Mucosa of stomach (tissue), 1 donor: Measurements from ENCODE around the gene SLC6A9.

ENCODE experiments used
- H3K27me3 ChIP-seq: one replicate; pipeline ENCODE4 v1.7.0; 2013; ENCODE audit warnings: mild to moderate bottlenecking, low read length; ENCODE audit not compliant: control insufficient read depth, insufficient read depth
- H3K36me3 ChIP-seq: one replicate; pipeline ENCODE4 v1.7.0; 2013; ENCODE audit warnings: low read length; ENCODE audit not compliant: control insufficient read depth, insufficient read depth
- H3K4me1 ChIP-seq: one replicate; pipeline ENCODE4 v1.7.0; 2013; ENCODE audit warnings: mild to moderate bottlenecking, low read length; ENCODE audit not compliant: control insufficient read depth, insufficient read depth
- H3K4me3 ChIP-seq: one replicate; pipeline ENCODE4 v1.7.0; 2013; ENCODE audit warnings: low read length
- H3K9ac ChIP-seq: one replicate; pipeline ENCODE4 v1.7.0; 2013; ENCODE audit warnings: mild to moderate bottlenecking, low read length, moderate library complexity
- H3K9me3 ChIP-seq: one replicate; pipeline ENCODE4 v1.7.0; 2013; ENCODE audit warnings: mild to moderate bottlenecking, low read length, moderate library complexity; ENCODE audit not compliant: control insufficient read depth
- donor health status: Pancreatic carcinoma.

Gene SLC6A9

DNA sequence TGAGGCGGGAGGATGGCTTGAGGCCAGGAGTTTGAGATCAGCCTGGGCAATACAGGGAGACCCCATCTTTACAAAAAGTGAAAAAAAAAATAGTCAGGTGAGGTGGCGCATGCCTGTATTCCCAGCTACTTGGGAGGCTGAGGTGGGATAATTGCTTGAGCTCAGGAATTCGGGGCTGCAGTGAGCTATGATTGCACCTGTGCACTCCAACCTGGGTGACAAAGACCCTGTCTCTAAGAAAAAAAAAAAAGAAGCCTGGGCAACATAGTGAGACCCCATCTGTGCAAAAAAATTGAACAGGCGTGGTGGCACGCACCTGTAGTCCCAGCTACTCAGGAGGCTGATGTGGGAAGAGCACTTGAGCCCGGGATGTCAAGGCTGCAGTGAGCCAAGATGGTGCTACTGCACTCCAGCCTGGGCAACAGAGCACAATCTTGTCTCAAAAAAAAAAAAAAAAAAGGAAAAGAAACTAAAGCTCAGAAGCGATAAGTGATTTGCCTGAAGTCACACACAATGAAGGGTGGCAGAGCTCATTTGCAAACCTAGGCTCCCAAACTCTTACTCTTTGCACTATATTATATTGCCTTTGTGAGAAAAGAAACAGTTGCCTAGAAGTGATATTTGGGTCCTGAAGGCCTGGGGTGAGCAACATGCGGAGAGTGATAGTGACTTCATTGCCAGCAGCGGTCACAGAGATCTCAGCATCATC is 37.9 kb downstream of the SLC6A9 start:
- no peaks in the 10 kb centered on the region for H3K27me3 ChIP-seq
- H3K4me3 ChIP-seq: no peak overlapping the region
- no peaks in the 10 kb centered on the region for H3K36me3 ChIP-seq
- no peak overlapping the region for H3K9ac ChIP-seq
- H3K9me3 ChIP-seq: no peaks in the 10 kb centered on the region
- peaks cover 36% of the 10 kb centered on the region for H3K4me1 ChIP-seq

DNA sequence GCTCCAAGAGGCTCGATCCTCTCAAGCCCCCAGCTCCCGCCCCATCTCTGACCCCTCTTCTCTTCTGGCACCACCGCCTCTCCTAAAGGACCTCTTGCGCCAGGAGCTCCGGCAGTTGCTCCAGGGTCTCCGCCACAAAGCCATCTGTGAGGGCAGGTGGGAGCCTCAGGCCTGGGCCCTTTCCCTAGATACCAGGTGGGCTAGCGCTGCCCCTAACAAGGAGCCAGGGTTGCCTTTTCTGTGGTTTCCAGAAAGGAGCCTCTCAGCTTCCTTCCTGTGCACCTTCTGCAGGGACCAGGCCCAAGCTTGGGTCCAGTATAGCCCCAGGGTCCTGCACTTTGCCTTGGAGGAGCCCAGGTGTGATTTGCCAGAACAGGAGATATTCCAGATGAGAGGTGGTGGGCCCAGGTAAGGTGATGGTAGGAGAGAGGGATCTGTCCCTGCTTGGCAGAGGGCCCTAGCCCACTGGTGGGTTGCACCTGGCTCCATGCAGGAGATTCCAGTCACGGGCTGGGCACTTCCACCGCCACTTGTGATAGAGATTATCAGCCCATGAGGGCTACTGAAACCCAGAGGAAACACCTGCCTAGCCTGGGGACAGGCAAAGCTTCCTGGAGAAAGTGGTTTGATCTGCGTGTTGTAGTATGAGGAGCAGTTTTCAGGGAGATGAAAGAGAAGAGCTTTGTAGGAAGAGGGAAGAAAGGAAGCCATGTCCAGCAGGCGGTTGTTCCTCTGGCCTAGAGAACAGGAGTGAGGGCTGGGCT is 38.8 kb downstream of the SLC6A9 start:
- H3K4me1 ChIP-seq: peaks cover 27% of the 10 kb centered on the region
- no peaks in the 10 kb centered on the region for H3K36me3 ChIP-seq
- no peaks in the 10 kb centered on the region for H3K9me3 ChIP-seq
- H3K27me3 ChIP-seq: no peaks in the 10 kb centered on the region
- peak overlapping the region; percentile 61 for H3K4me3 ChIP-seq
- peak overlapping the region; percentile 74 for H3K9ac ChIP-seq

GRCh38 chr1:43991476-43992231 is 39.6 kb downstream of the SLC6A9 start, which contains the start of gene CCDC24:
TSS of gene CCDC24 (plus strand) at chr1:43991599. CDS start at chr1:43991879, 280 bp downstream.
- Histone ChIP-seq H3K4me1 (peaks cover 29% of the 10 kb centered on the region), H3K27me3 (no peaks in the 10 kb centered on the region), H3K4me3 (peak within 1 kb of the TSS; percentile 61), H3K36me3 (no peaks in the 10 kb centered on the region), H3K9me3 (no peaks in the 10 kb centered on the region), H3K9ac (peak within 1 kb of the TSS; percentile 74)

- Histone ChIP-seq H3K4me3 (peak overlapping the region; percentile 61), H3K9me3 (no peaks in the 10 kb centered on the region), H3K27me3 (no peaks in the 10 kb centered on the region), H3K36me3 (no peaks in the 10 kb centered on the region), H3K9ac (peak overlapping the region; percentile 74), H3K4me1 (peaks cover 35% of the 10 kb centered on the region)
Measured at GRCh38 chr1:43991200-43991475, 40.1 kb downstream of the SLC6A9 start.

- peaks cover 37% of the 10 kb centered on the region for H3K4me1 ChIP-seq
- H3K9ac ChIP-seq: peak overlapping the region; percentile 74
- H3K9me3 ChIP-seq: no peaks in the 10 kb centered on the region
- H3K4me3 ChIP-seq: peak overlapping the region; percentile 61
- H3K27me3 ChIP-seq: no peaks in the 10 kb centered on the region
- no peaks in the 10 kb centered on the region for H3K36me3 ChIP-seq
Measured at GRCh38 chr1:43990271-43991199, 40.7 kb downstream of the SLC6A9 start.

GRCh38 chr1:43987159-43987902 is 43.9 kb downstream of the SLC6A9 start:
- H3K27me3 ChIP-seq: no peaks in the 10 kb centered on the region
- H3K4me3 ChIP-seq: no peak overlapping the region
- H3K9ac ChIP-seq: no peak overlapping the region
- no peaks in the 10 kb centered on the region for H3K36me3 ChIP-seq
- H3K4me1 ChIP-seq: peaks cover 31% of the 10 kb centered on the region
- no peaks in the 10 kb centered on the region for H3K9me3 ChIP-seq

DNA sequence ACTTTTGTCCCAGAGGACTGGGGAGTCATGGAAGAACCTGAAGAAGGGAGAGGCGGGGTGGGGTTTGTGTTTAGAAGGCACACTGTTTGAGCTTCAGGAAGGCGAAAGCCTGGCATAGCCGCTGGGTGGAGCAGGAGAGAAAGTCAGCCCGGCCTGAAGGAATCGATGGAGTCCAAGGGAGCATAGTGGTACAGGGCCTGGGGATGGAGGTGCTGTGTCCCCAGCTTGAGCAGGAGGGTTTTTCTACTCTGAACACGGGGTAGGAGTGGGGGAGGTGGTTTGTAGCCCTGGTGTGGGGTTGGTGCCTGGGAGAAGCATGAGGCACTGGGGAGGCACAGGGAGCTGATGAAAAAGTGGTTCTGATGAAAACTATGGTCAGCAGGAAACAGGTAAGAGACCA is 44.5 kb downstream of the SLC6A9 start:
- Histone ChIP-seq H3K36me3 (no peaks in the 10 kb centered on the region), H3K4me3 (no peak overlapping the region), H3K4me1 (peaks cover 25% of the 10 kb centered on the region), H3K9ac (no peak overlapping the region), H3K27me3 (no peaks in the 10 kb centered on the region), H3K9me3 (no peaks in the 10 kb centered on the region)

- no peaks in the 10 kb centered on the region for H3K9me3 ChIP-seq
- H3K9ac ChIP-seq: no peak overlapping the region
- H3K36me3 ChIP-seq: no peaks in the 10 kb centered on the region
- peaks cover 28% of the 10 kb centered on the region for H3K4me1 ChIP-seq
- no peak overlapping the region for H3K4me3 ChIP-seq
- H3K27me3 ChIP-seq: no peaks in the 10 kb centered on the region
Measured at GRCh38 chr1:43985984-43986595, 45.2 kb downstream of the SLC6A9 start.

- Histone ChIP-seq H3K9ac (no peak overlapping the region), H3K4me3 (no peak overlapping the region), H3K4me1 (peaks cover 33% of the 10 kb centered on the region), H3K27me3 (no peaks in the 10 kb centered on the region), H3K9me3 (no peaks in the 10 kb centered on the region), H3K36me3 (no peaks in the 10 kb centered on the region)
Measured at GRCh38 chr1:43984855-43985254, 46.4 kb downstream of the SLC6A9 start.

DNA sequence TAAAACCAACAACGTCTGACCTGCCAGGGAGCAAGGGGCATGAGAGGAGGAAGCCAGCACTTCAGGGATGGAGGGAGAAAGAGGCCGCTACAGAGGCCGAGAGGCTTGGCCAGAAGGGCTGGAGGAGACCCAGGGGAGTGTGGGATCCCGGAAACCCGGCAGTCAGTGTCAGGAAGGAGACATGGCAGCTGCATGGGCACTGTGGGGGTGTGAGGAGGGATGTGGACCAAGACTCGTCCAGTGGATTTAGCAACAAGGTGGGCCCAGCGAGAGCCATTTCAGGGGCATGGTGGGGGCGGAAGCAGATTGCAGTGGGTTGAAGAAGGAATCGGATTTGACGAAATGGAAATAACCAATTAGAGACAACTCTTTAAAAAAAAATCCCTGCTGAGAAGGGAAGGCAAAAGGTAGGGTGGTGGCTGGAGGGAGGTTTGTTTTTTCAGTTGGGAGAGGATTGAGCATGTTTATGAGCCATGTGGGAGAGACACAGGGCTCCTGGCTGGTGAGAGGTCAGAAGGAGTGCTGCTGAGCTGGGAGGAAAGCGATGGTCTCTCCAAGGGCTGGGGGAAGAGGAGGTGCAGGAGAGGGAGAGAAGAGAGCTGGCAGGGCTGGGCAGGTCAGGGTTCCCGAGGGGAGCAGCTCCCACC is 47.9 kb downstream of the SLC6A9 start:
- H3K36me3 ChIP-seq: no peaks in the 10 kb centered on the region
- H3K27me3 ChIP-seq: no peaks in the 10 kb centered on the region
- no peaks in the 10 kb centered on the region for H3K9me3 ChIP-seq
- H3K4me1 ChIP-seq: peaks cover 40% of the 10 kb centered on the region
- H3K4me3 ChIP-seq: no peak overlapping the region
- no peak overlapping the region for H3K9ac ChIP-seq
